SK-N-SH (cell line): ENCODE data around the gene HMHB1. TPM values are rescaled to one million over a fixed set of nuclear protein-coding genes. Genes with fewer than 3 reads are reported as not detected.

Experiments used
- CTCF ChIA-PET: fragments of 300-600, 350-600 bp; formaldehyde crosslinking; extraction: SDS; loops from one replicate; lab custom pipeline; 2021; lab: Yijun Ruan, JAX
- POLR2A ChIA-PET: fragments of 350-600 bp; sonication (Branson Sonifier 250); formaldehyde crosslinking; extraction: SDS; loops from one replicate; lab custom pipeline; 2020; ENCODE audit warnings: antibody characterized with exemption, inconsistent platforms; lab: Yijun Ruan, JAX
- DNase-seq: peaks from one replicate; pipeline ENCODE4 v3.0.0; 2012
- H2AFZ ChIP-seq: fragments of 200-600 bp; sonication (generic); 2 replicates; pipeline ENCODE4 v1.8.1; 2016; ENCODE audit warnings: antibody characterized with exemption, mild to moderate bottlenecking, low read depth
- H3F3A ChIP-seq: fragments of 200-600 bp; sonication (generic); replicated peaks from 2 replicates; pipeline ENCODE3; 2016; ENCODE audit warnings: antibody characterized with exemption, mild to moderate bottlenecking; ENCODE audit not compliant: insufficient read depth
- H3K27ac ChIP-seq, 2 experiments: fragments of 200-500 bp in 1 of 2; fragments of 200-600 bp in 1 of 2; sonication (Bioruptor generic) in 1 of 2; sonication (generic), shearing (Covaris generic) in 1 of 2; 2 replicates each; pipeline versions ENCODE4 v1.5.1 to v1.6.1; 2014 to 2016; ENCODE audit warnings: low read depth in 2 of 2, inconsistent platforms in 1 of 2, low read length in 1 of 2, mild to moderate bottlenecking in 1 of 2, mixed read lengths in 1 of 2
- H3K27me3 ChIP-seq: fragments of 200-600 bp; sonication (generic), shearing (Covaris generic); 2 replicates; pipeline ENCODE4 v1.6.1; 2016; ENCODE audit warnings: mixed run types; ENCODE audit not compliant: insufficient read depth
- H3K36me3 ChIP-seq, 2 experiments: fragments of 200-500 bp in 1 of 2; fragments of 200-600 bp in 1 of 2; sonication (Bioruptor generic) in 1 of 2; sonication (generic) in 1 of 2; replicated peaks in 1 of 2; 2 replicates each; pipeline versions ENCODE3 to v1.5.1; 2014 to 2016; ENCODE audit warnings: low read length in 1 of 2, mild to moderate bottlenecking in 1 of 2; ENCODE audit not compliant: insufficient read depth in 2 of 2, control insufficient read depth in 1 of 2
- H3K4me1 ChIP-seq, 2 experiments: fragments of 200-500 bp in 1 of 2; fragments of 200-600 bp in 1 of 2; sonication (Bioruptor generic) in 1 of 2; sonication (generic), shearing (Covaris generic) in 1 of 2; 2 replicates each; pipeline versions ENCODE4 v1.5.1 to v1.6.1; 2014 to 2016; ENCODE audit warnings: low read depth in 1 of 2, low read length in 1 of 2, mixed run types in 1 of 2; ENCODE audit not compliant: insufficient read depth in 2 of 2, control insufficient read depth in 1 of 2
- H3K4me2 ChIP-seq: fragments of 200-600 bp; sonication (generic), shearing (Covaris generic); 2 replicates; pipeline ENCODE4 v1.6.1; 2017; ENCODE audit warnings: mixed run types
- H3K4me3 ChIP-seq, 2 experiments: fragments of 200-500 bp in 1 of 2; fragments of 200-600 bp in 1 of 2; sonication (Bioruptor generic) in 1 of 2; sonication (generic), shearing (Covaris generic) in 1 of 2; 2 replicates each; pipeline versions ENCODE4 v1.5.1 to v1.8.1; 2014 to 2016; ENCODE audit warnings: low read depth in 2 of 2, inconsistent platforms in 1 of 2, low read length in 1 of 2, mild to moderate bottlenecking in 1 of 2, mixed read lengths in 1 of 2, moderate library complexity in 1 of 2
- H3K79me2 ChIP-seq: fragments of 200-600 bp; sonication (generic); 2 replicates; pipeline ENCODE4 v1.8.1; 2017; ENCODE audit warnings: mild to moderate bottlenecking; ENCODE audit not compliant: insufficient read depth
- H3K9ac ChIP-seq: fragments of 200-600 bp; sonication (generic); 2 replicates; pipeline ENCODE4 v1.6.1; 2017; ENCODE audit warnings: mixed run types
- H3K9me2 ChIP-seq: fragments of 200-600 bp; sonication (generic); 2 replicates; pipeline ENCODE4 v1.6.1; 2017; ENCODE audit warnings: mixed run types
- H3K9me3 ChIP-seq: fragments of 200-600 bp; sonication (generic); 2 replicates; pipeline ENCODE4 v1.6.1; 2017; ENCODE audit warnings: mixed run types, mild to moderate bottlenecking, moderate library complexity
- H4K20me1 ChIP-seq: fragments of 200-600 bp; sonication (generic); 2 replicates; pipeline ENCODE4 v1.6.1; 2017; ENCODE audit warnings: mild to moderate bottlenecking, mixed run types; ENCODE audit not compliant: insufficient read depth
- CHD2 ChIP-seq: fragments of 150-350 bp; IDR thresholded peaks from 2 replicates; pipeline ENCODE4 v1.6.1; 2018; ENCODE audit warnings: low read length; ENCODE audit not compliant: partially characterized antibody
- GATA2 ChIP-seq: sonication (generic); formaldehyde crosslinking; IDR thresholded peaks from 2 replicates; pipeline ENCODE4 v1.5.0; 2020; ENCODE audit warnings: mild to moderate bottlenecking, missing genetic modification reagents
- JUND ChIP-seq: IDR thresholded peaks from 2 replicates; pipeline ENCODE4 v1.4.0; 2012
- NRF1 ChIP-seq: IDR thresholded peaks from 2 replicates; pipeline ENCODE4 v1.6.1; 2012; ENCODE audit warnings: low read depth, mild to moderate bottlenecking, low read length
- PBX3 ChIP-seq: IDR thresholded peaks from 2 replicates; pipeline ENCODE4; 2012
- RAD21 ChIP-seq: IDR thresholded peaks from 2 replicates; pipeline ENCODE4 v1.6.1; 2012; ENCODE audit warnings: mild to moderate bottlenecking, low read length
- SMC3 ChIP-seq: IDR thresholded peaks from 2 replicates; pipeline ENCODE4 v1.6.1; 2012; ENCODE audit warnings: low read depth, low read length, improper control_type of control experiment
- TCF12 ChIP-seq: IDR thresholded peaks from 2 replicates; pipeline ENCODE4 v1.4.0; 2012
- TEAD4 ChIP-seq: IDR thresholded peaks from 2 replicates; pipeline ENCODE4 v1.4.0; 2012; ENCODE audit warnings: mild to moderate bottlenecking, borderline replicate concordance; ENCODE audit not compliant: insufficient read depth
- WGBS: methylation state at CpG from one replicate; pipeline ENCODE4 v1.1.6; 2017; ENCODE audit warnings: low lambda C conversion rate; 5-methylcytosine and 5-hydroxymethylcytosine counted together
- polyA plus RNA-seq, 3 experiments: library from polyadenylated mRNA; depleted of rRNA; stranded (reverse); fragments of >200 nt; gene quantifications; 2 replicates each; pipeline ENCODE4 v1.2.3, GENCODE V29; 2012
- TF ChIP-seq, protein P1 (sequence below): fragments of 200-600 bp; sonication (generic); IDR thresholded peaks from 2 replicates; pipeline ENCODE4 v1.6.1; 2017; ENCODE audit warnings: antibody characterized with exemption, mild to moderate bottlenecking, moderate library complexity
- TF ChIP-seq, protein P2 (sequence below): IDR thresholded peaks from 2 replicates; pipeline ENCODE4 v1.4.0; 2012; ENCODE audit warnings: low read depth
- TF ChIP-seq, protein P3 (sequence below): fragments of 150-350 bp; IDR thresholded peaks from 2 replicates; pipeline ENCODE4 v1.6.1; 2016; ENCODE audit warnings: mild to moderate bottlenecking, low read depth, low read length
- TF ChIP-seq, protein P4 (sequence below): IDR thresholded peaks from 2 replicates; pipeline ENCODE4 v1.6.1; 2012; ENCODE audit warnings: mild to moderate bottlenecking, low read depth, low read length, moderate library complexity

HMHB1 gene
- polyA plus RNA-seq, 1 of the 3 experiments (the other 2 are of a cell fraction) = not detected

GRCh38 chr5:143824851-143825720 lies 13.1 kb downstream of the HMHB1 start:
- Histone ChIP-seq H3K4me1 (peaks cover 0 to 19% of the 10 kb centered on the region in 2 experiments; a peak in 3 of 4 replicates), H3K9ac (no peak overlapping the region), H3K4me3 (peak overlapping the region in 1 of 2 experiments; percentile 12; a peak in 1 of 4 replicates), H3K27me3 (no peaks in the 10 kb centered on the region), H3K4me2 (no peak overlapping the region), H3K9me2 (no peaks in the 10 kb centered on the region), H3K9me3 (no peaks in the 10 kb centered on the region), H3F3A (no peaks in the 10 kb centered on the region), H3K79me2 (no peaks in the 10 kb centered on the region), H3K36me3 (no peaks in the 10 kb centered on the region), H3K27ac (no peak overlapping the region), H2AFZ (no peak overlapping the region), H4K20me1 (no peaks in the 10 kb centered on the region)
- DNase-seq = peak; percentile 71
- WGBS = 62% methylated on average over 8 of the region's 8 CpGs
- ChIA-PET CTCF (interaction anchor here (0.5 to 5.4 kb wide), 42 partner anchors 8 to 1108 kb away, joined by 3 to 32 read pairs (median 4); partner anchors contain the start of gene NR3C1), POLR2A (no interaction called here)
- TF ChIP-seq NRF1 (peak; percentile 20; the same call in 1 of the 2 replicates), RAD21 (peak; percentile 96), SMC3 (peak; percentile 98), GATA2 (0 out of 2 replicates have a peak, but pooled peaks have one; percentile 19), CHD2 (peak; percentile 13), PBX3 (no peak)
- TF ChIP-seq, protein P1, sequence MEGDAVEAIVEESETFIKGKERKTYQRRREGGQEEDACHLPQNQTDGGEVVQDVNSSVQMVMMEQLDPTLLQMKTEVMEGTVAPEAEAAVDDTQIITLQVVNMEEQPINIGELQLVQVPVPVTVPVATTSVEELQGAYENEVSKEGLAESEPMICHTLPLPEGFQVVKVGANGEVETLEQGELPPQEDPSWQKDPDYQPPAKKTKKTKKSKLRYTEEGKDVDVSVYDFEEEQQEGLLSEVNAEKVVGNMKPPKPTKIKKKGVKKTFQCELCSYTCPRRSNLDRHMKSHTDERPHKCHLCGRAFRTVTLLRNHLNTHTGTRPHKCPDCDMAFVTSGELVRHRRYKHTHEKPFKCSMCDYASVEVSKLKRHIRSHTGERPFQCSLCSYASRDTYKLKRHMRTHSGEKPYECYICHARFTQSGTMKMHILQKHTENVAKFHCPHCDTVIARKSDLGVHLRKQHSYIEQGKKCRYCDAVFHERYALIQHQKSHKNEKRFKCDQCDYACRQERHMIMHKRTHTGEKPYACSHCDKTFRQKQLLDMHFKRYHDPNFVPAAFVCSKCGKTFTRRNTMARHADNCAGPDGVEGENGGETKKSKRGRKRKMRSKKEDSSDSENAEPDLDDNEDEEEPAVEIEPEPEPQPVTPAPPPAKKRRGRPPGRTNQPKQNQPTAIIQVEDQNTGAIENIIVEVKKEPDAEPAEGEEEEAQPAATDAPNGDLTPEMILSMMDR = peak; percentile 94
- TF ChIP-seq, protein P2, sequence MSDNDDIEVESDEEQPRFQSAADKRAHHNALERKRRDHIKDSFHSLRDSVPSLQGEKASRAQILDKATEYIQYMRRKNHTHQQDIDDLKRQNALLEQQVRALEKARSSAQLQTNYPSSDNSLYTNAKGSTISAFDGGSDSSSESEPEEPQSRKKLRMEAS = no peak
- TF ChIP-seq, protein P3, sequence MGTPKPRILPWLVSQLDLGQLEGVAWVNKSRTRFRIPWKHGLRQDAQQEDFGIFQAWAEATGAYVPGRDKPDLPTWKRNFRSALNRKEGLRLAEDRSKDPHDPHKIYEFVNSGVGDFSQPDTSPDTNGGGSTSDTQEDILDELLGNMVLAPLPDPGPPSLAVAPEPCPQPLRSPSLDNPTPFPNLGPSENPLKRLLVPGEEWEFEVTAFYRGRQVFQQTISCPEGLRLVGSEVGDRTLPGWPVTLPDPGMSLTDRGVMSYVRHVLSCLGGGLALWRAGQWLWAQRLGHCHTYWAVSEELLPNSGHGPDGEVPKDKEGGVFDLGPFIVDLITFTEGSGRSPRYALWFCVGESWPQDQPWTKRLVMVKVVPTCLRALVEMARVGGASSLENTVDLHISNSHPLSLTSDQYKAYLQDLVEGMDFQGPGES = no peak

DNA sequence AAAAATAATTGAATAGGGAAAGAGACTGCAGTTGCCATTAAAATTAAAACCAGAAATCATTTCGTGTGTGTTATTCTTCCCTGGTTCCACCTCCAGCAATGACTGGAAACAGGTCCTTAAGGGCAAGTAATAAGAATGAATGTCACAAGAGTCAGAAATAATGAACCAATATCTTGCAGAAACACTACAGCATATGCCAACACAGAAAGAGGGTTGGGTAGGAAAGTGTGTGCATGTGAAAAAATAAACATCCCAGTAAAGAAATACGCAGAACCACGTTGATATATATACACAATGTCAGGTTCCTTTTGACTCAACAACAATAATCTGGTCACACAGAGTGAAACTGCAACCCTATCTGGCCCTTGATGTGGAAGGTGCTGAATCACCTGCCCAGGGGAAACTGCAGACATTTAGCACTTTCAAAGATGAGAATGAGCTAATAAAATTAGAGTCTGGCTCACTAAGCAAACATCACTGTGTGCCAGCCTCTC lies 15.0 kb downstream of the HMHB1 start:
- H2AFZ ChIP-seq = no peak overlapping the region
- no peaks in the 10 kb centered on the region for H3K9me2 ChIP-seq
- no peaks in the 10 kb centered on the region for H3K79me2 ChIP-seq
- no peak overlapping the region for H3K4me2 ChIP-seq
- POLR2A ChIA-PET = no interaction called here
- H3K4me1 ChIP-seq = peaks cover 0 to 19% of the 10 kb centered on the region in 2 experiments; a peak in 3 of 4 replicates
- no peak overlapping the region for H3K9ac ChIP-seq
- no peaks in the 10 kb centered on the region for H3K9me3 ChIP-seq
- TF ChIP-seq TCF12 (no peak), TEAD4 (no peak), JUND (no peak)
- TF ChIP-seq, protein P4, sequence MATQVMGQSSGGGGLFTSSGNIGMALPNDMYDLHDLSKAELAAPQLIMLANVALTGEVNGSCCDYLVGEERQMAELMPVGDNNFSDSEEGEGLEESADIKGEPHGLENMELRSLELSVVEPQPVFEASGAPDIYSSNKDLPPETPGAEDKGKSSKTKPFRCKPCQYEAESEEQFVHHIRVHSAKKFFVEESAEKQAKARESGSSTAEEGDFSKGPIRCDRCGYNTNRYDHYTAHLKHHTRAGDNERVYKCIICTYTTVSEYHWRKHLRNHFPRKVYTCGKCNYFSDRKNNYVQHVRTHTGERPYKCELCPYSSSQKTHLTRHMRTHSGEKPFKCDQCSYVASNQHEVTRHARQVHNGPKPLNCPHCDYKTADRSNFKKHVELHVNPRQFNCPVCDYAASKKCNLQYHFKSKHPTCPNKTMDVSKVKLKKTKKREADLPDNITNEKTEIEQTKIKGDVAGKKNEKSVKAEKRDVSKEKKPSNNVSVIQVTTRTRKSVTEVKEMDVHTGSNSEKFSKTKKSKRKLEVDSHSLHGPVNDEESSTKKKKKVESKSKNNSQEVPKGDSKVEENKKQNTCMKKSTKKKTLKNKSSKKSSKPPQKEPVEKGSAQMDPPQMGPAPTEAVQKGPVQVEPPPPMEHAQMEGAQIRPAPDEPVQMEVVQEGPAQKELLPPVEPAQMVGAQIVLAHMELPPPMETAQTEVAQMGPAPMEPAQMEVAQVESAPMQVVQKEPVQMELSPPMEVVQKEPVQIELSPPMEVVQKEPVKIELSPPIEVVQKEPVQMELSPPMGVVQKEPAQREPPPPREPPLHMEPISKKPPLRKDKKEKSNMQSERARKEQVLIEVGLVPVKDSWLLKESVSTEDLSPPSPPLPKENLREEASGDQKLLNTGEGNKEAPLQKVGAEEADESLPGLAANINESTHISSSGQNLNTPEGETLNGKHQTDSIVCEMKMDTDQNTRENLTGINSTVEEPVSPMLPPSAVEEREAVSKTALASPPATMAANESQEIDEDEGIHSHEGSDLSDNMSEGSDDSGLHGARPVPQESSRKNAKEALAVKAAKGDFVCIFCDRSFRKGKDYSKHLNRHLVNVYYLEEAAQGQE = no peak
- TF ChIP-seq, protein P3 = no peak
- H3K27me3 ChIP-seq = no peaks in the 10 kb centered on the region
- H3K4me3 ChIP-seq = no peak overlapping the region
- H3F3A ChIP-seq = no peaks in the 10 kb centered on the region
- 63% methylated on average over 3 of the region's 3 CpGs for WGBS
- DNase-seq = no peak
- H4K20me1 ChIP-seq = no peaks in the 10 kb centered on the region
- peak overlapping the region in 1 of 2 experiments; percentile 60; a peak in 3 of 4 replicates for H3K27ac ChIP-seq
- CTCF ChIA-PET = interaction anchor here (0.7 to 5.4 kb wide), 5 partner anchors 130 to 905 kb away, joined by 3 to 32 read pairs (median 11); partner anchors contain the start of gene NR3C1
- H3K36me3 ChIP-seq = no peaks in the 10 kb centered on the region
